A673 (cell line): Measurements from ENCODE around the gene CDYL.

ENCODE experiments used
- CTCF ChIP-seq: fragments of 300-800, 200-600 bp; sonication (generic); conservative IDR thresholded peaks from 2 replicates; pipeline ENCODE4 v1.5.1; 2017; ENCODE audit warnings: low read depth, mild to moderate bottlenecking, antibody characterized with exemption, low read length, moderate library complexity, mixed read lengths
- EZH2 ChIP-seq: fragments of 200-600 bp; sonication (generic); IDR thresholded peaks from 2 replicates; pipeline ENCODE4 v1.6.1; 2017; ENCODE audit warnings: borderline replicate concordance, low read depth, mild to moderate bottlenecking, mixed read lengths, antibody characterized with exemption, low read length; ENCODE audit not compliant: poor library complexity, severe bottlenecking

- TF ChIP-seq EZH2 (no peak), CTCF (no peak)
These were observed 167.5 kb downstream of the CDYL start for GRCh38 chr6:4943716-4944115.
